ENCODE results near the gene TRMT1L.
A peak's percentile ranks its signal among the peaks of the same experiment; 100 is the strongest.

TRMT1L gene

DNA sequence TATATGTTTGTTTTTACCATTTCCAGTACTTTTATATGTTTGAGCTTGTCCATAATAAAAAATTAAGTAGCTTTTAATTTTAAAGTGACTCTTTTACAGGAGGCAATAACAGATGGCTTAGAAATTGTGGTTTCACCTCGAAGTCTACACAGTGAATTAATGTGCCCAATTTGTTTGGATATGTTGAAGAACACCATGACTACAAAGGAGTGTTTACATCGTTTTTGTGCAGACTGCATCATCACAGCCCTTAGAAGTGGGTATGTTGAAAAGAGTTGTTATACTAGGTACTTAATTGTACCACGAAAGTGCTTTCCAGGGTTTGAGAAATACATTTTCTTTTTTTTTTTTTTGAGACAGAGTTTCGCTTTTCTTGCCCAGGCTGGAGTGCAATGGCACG lies 65.3 kb downstream of the TRMT1L start:
- no peaks in the 10 kb centered on the region for H3K9me3 ChIP-seq (ENCODE audit: control insufficient read depth, insufficient read depth, low read length)
- peaks cover 12% of the 10 kb centered on the region for H3K36me3 ChIP-seq (ENCODE audit: insufficient read depth, low read length)
- peaks cover 3% of the 10 kb centered on the region; the same call in 1 of the 2 replicates for H3K4me1 ChIP-seq (ENCODE audit: insufficient read depth, low read length)
- H3K9ac ChIP-seq (ENCODE audit: low read depth, low read length): no peak overlapping the region

DNA sequence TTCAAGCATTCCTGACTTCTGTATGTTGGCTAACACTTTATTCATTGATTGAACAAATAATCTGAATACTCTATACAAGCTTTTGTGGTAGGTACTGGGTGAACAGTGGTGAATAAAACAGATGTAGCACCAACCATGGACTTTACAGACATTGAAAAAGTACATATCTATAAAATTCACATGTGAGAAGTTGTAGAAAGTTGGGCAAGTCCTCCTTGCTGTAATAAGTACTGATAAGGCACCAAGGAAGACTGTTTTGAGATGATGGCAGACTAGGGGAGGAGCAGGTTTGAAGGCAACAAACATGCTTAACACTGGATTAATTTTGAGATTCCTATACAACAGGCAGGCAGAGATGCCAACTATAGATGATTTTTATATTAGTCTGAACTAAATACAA lies 69.0 kb downstream of the TRMT1L start:
- Histone ChIP-seq H3K9ac (ENCODE audit: low read depth, low read length) (no peak overlapping the region), H3K4me1 (ENCODE audit: insufficient read depth, low read length) (peaks cover 11% of the 10 kb centered on the region; the same call in 1 of the 2 replicates), H3K9me3 (ENCODE audit: control insufficient read depth, insufficient read depth, low read length) (no peaks in the 10 kb centered on the region), H3K36me3 (ENCODE audit: insufficient read depth, low read length) (peaks cover 12% of the 10 kb centered on the region; the same call in 1 of the 2 replicates)

DNA sequence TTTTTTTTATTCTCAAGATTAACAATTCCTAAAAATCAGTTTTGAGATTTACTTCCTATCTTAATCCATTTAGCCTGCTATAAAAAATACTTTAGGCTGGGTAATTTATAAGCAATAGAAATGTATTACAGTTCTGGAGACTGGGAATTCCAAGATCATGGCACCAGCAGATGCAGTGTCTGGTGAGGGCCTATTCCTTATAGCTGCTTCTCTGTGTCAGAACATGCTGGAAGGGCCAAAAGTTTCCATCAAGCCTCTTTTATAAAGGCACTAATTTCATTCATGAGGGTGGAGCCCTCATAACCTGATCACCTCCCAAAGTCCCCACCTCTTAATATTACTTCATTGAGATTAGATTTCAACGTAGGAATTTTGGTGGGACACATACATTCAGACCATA lies 69.7 kb downstream of the TRMT1L start:
- H3K9ac ChIP-seq (ENCODE audit: low read depth, low read length): no peak overlapping the region
- H3K9me3 ChIP-seq (ENCODE audit: control insufficient read depth, insufficient read depth, low read length): no peaks in the 10 kb centered on the region
- peaks cover 11% of the 10 kb centered on the region; the same call in 1 of the 2 replicates for H3K4me1 ChIP-seq (ENCODE audit: insufficient read depth, low read length)
- H3K36me3 ChIP-seq (ENCODE audit: insufficient read depth, low read length): peaks cover 12% of the 10 kb centered on the region; the same call in 1 of the 2 replicates

DNA sequence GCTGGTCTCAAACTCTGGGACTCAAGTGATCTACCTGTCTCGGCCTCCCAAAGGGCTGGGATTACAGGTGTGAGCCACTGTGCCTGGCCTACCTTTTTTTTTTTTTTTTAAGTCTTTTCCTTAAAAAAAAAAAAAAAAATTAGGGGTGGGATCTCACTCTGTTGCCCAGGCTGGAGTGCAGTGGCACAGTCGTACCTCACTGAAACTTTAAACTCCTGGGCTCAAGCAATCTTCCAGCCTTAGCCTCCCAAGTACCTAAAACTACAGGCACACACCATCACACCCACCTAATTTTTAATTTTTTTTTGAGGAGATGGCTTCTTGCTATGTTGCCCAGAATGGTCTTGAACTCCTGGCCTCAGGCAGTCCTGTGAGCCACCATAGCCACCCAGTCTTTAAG lies 72.9 kb downstream of the TRMT1L start:
- Histone ChIP-seq H3K4me1 (ENCODE audit: insufficient read depth, low read length) (peaks cover 11% of the 10 kb centered on the region; the same call in 1 of the 2 replicates), H3K36me3 (ENCODE audit: insufficient read depth, low read length) (peaks cover 8% of the 10 kb centered on the region; the same call in 1 of the 2 replicates), H3K9ac (ENCODE audit: low read depth, low read length) (no peak overlapping the region), H3K9me3 (ENCODE audit: control insufficient read depth, insufficient read depth, low read length) (no peaks in the 10 kb centered on the region)

DNA sequence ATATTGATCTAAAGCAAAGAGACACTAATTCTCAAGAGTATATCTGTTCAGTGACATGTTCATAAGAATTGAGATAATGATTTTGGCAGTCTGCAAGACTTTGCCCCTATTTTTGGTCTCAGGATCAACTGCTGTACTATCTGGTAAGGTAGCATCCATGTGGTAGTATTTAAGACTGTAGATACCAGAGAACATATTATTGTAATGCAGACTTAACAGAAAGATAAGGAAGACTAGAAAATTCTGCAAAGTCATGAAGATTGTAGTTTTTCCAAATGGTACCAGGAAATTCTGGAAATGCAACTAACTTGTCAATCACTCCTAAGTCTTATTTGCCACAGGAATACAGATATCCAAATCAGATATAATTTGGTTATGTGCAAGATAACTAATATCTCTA lies 76.3 kb downstream of the TRMT1L start:
- Histone ChIP-seq H3K9ac (ENCODE audit: low read depth, low read length) (no peak overlapping the region), H3K36me3 (ENCODE audit: insufficient read depth, low read length) (no peaks in the 10 kb centered on the region)

DNA sequence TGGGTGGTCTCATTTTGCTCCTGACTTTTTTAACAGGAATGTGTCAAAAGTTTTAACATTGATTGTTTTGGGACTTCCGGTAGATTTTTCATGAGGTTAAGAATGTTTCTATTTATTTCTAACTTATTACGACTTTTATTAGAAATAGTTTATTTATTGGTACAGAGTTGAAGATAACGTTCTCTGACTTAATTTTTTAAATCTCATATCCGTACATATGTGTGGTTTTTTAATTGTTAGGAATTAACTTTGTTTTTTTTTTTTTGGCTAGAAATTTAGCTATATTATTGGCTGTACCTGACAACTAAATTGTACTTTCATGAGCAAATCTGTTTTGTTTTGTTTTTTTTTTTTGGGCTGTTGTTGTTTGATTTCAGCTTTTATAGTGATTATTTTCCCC lies 79.4 kb downstream of the TRMT1L start:
- Histone ChIP-seq H3K4me1 (ENCODE audit: insufficient read depth, low read length) (peaks cover 26% of the 10 kb centered on the region), H3K36me3 (ENCODE audit: insufficient read depth, low read length) (no peaks in the 10 kb centered on the region), H3K9me3 (ENCODE audit: control insufficient read depth, insufficient read depth, low read length) (no peaks in the 10 kb centered on the region), H3K9ac (ENCODE audit: low read depth, low read length) (no peak overlapping the region)

More for the DNA sequence above, 76.3 kb downstream of the TRMT1L start:
- H3K9me3 ChIP-seq (ENCODE audit: control insufficient read depth, insufficient read depth, low read length): no peaks in the 10 kb centered on the region
- H3K4me1 ChIP-seq (ENCODE audit: insufficient read depth, low read length): peaks cover 6% of the 10 kb centered on the region

DNA sequence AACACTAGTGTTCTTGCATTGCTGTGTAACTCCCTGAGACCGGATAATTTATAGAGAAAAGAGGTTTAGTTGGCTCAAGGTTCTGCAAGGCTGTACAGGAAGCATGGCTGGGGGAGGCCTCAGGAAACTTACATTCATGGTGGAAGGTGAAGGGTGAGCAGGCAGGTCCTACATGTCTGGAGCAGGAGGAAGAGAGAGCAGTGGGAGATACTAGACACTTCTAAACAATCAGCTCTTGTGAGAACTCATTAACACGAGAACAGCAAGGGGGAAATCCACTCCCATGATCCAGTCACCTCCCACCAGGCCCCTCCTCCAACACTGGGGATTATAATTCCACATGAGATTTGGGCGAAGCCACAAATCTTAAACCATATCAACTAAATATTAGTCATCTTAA lies 81.3 kb downstream of the TRMT1L start:
- H3K36me3 ChIP-seq (ENCODE audit: insufficient read depth, low read length): no peaks in the 10 kb centered on the region
- peak overlapping the region; percentile 19; the same call in 1 of the 2 replicates for H3K9ac ChIP-seq (ENCODE audit: low read depth, low read length)
- H3K4me1 ChIP-seq (ENCODE audit: insufficient read depth, low read length): peaks cover 41% of the 10 kb centered on the region
- no peaks in the 10 kb centered on the region for H3K9me3 ChIP-seq (ENCODE audit: control insufficient read depth, insufficient read depth, low read length)

DNA sequence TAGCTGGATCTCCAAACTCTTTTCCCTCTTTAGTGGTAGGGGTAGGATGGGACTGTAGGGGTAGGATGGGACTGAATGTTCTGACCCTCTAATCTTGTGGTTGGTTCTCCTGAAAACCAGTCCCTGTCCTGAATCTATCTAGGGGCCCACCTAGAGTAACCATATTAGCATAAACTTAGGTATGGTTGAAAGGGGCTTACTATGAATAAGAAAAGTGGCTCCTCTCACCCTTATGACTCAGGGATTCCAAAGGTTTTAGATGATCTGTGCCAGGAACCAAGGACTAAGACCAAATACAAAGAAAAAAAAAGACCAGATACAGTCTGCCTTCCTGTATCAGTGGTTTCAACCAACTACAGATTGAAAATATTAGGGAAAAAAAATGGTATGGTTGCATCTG lies 82.4 kb downstream of the TRMT1L start:
- H3K9ac ChIP-seq (ENCODE audit: low read depth, low read length): 0 out of 2 replicates have a peak overlapping the region, but pooled peaks have one; percentile 19
- H3K36me3 ChIP-seq (ENCODE audit: insufficient read depth, low read length): no peaks in the 10 kb centered on the region
- H3K9me3 ChIP-seq (ENCODE audit: control insufficient read depth, insufficient read depth, low read length): no peaks in the 10 kb centered on the region
- peaks cover 41% of the 10 kb centered on the region for H3K4me1 ChIP-seq (ENCODE audit: insufficient read depth, low read length)

DNA sequence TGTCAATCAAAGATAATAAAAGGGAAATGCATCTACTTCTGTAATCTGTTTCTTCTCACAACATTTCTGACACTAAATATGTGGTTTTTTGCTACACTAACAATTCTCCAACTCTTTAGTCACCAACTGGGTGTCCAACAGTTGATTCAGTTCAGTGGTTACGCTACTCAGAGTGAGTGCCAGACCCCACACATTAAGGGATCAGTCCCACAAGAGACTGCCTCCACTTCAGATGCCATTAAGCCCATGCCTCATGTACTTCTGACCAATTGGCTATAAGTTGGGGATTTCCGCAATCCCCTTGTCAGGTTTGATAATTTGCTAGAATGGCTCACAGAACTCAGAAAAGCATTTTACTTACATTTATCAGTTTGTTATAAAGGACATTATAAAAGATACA lies 83.0 kb downstream of the TRMT1L start:
- no peaks in the 10 kb centered on the region for H3K9me3 ChIP-seq (ENCODE audit: control insufficient read depth, insufficient read depth, low read length)

DNA sequence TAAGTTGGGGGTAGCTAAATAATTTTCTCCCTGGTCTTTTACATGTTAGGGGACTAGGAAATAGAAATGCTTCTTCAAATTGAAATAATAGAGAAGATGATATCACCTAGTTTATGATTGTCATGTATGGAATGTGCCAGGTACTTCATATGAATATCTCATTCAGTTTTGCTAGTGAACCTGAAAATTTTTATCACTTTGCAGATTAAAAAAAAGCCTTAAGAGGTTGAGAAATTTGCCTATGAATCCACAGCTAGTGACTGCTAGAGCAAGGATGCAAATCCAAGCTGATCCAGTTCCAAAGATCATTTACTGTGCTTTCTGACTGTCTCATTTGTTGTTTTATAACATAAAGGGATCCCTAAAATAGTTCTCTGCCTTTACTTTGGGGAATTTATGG lies 86.7 kb downstream of the TRMT1L start:
- H3K9me3 ChIP-seq (ENCODE audit: control insufficient read depth, insufficient read depth, low read length): no peaks in the 10 kb centered on the region
- H3K4me1 ChIP-seq (ENCODE audit: insufficient read depth, low read length): peaks cover 31% of the 10 kb centered on the region
- H3K9ac ChIP-seq (ENCODE audit: low read depth, low read length): no peak overlapping the region
- H3K36me3 ChIP-seq (ENCODE audit: insufficient read depth, low read length): peaks cover 4% of the 10 kb centered on the region; the same call in 1 of the 2 replicates

More for the DNA sequence above, 83.0 kb downstream of the TRMT1L start:
- H3K36me3 ChIP-seq (ENCODE audit: insufficient read depth, low read length): no peaks in the 10 kb centered on the region
- peaks cover 41% of the 10 kb centered on the region for H3K4me1 ChIP-seq (ENCODE audit: insufficient read depth, low read length)
- H3K9ac ChIP-seq (ENCODE audit: low read depth, low read length): no peak overlapping the region

DNA sequence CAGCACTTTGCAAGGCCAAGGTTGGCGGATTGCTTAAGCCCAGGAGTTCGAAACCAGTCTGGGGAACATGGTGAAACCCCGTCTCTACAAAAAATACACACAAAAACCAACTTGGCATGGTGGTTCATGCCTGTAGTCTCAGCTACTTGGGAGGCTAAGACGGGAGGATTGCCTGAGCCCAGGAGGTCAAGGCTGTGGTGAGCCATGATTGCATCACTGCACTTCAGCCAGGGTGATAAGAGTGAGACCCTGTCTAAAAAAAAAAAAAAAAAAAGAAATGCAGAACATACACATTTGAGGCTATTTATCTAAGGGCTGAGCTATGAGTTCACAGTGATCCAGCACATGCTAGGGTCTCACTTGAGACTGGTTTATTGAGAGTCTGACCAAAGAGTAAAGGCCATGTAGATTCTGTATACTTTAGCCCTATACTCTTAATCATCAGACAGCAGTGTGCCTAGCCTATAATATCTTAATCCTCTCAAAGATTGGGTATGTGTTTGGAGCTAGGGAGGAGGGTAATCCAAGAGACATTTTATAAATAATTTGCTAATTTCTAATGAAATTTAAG lies 87.5 kb downstream of the TRMT1L start:
- H3K9me3 ChIP-seq (ENCODE audit: control insufficient read depth, insufficient read depth, low read length): no peaks in the 10 kb centered on the region

DNA sequence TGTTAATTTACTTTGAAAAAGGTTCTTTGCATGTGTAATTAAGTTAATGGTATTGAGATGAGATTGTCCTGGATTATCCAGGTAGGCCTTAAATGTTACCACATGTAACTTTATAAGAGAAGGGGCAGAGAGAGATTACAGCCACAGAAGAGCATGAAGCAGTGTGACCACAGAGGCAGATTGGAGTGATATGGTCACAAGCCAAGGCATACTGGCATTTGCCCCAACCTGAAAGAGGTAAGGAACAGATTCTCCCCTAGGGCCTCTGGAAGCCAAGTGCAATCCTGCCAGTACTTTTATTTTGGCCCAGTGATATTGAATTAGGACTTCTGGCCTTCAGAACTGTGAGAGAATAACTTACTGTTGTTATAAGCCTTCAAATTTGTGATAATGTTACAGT lies 88.4 kb downstream of the TRMT1L start:
- peaks cover 3% of the 10 kb centered on the region; the same call in 1 of the 2 replicates for H3K9me3 ChIP-seq (ENCODE audit: control insufficient read depth, insufficient read depth, low read length)
- no peak overlapping the region for H3K9ac ChIP-seq (ENCODE audit: low read depth, low read length)
- H3K36me3 ChIP-seq (ENCODE audit: insufficient read depth, low read length): peaks cover 4% of the 10 kb centered on the region; the same call in 1 of the 2 replicates
- H3K4me1 ChIP-seq (ENCODE audit: insufficient read depth, low read length): peaks cover 15% of the 10 kb centered on the region

More for the DNA sequence above, 87.5 kb downstream of the TRMT1L start:
- Histone ChIP-seq H3K4me1 (ENCODE audit: insufficient read depth, low read length) (peaks cover 23% of the 10 kb centered on the region), H3K36me3 (ENCODE audit: insufficient read depth, low read length) (peaks cover 4% of the 10 kb centered on the region; the same call in 1 of the 2 replicates), H3K9ac (ENCODE audit: low read depth, low read length) (no peak overlapping the region)
